Neural cell (in vitro differentiated cells): ENCODE measurements around the gene ARHGEF11. TPM values are rescaled to one million over a fixed set of nuclear protein-coding genes. Genes with fewer than 3 reads are reported as not detected.
"Not testable (repeated sequence)": the region's sequence is repeated elsewhere in the genome, so short reads cannot be mapped to it uniquely, and the experiment has no call there.

Source experiments
- H2AFZ ChIP-seq: fragments of 200-600, 300-800 bp; sonication (generic), shearing (Covaris generic); 2 replicates; pipeline ENCODE4 v1.6.0; 2014; ENCODE audit warnings: low read depth, mild to moderate bottlenecking, antibody characterized with exemption, low read length, moderate library complexity
- H3F3A ChIP-seq: fragments of 200-600 bp; shearing (Covaris generic); 2 replicates; pipeline ENCODE4 v1.6.1; 2016; ENCODE audit warnings: mild to moderate bottlenecking, moderate library complexity, mixed read lengths, antibody characterized with exemption, low read length; ENCODE audit not compliant: insufficient read depth, poor library complexity, severe bottlenecking
- H3K27ac ChIP-seq: fragments of 200-600, 300-800 bp; sonication (generic), shearing (Covaris generic); 2 replicates; pipeline ENCODE4 v1.5.1; 2014; ENCODE audit warnings: mild to moderate bottlenecking, low read length, moderate library complexity
- H3K27me3 ChIP-seq: fragments of 300-800, 200-600 bp; sonication (generic), shearing (Covaris generic); 2 replicates; pipeline ENCODE4 v1.6.0; 2014; ENCODE audit warnings: mild to moderate bottlenecking, low read depth, low read length, moderate library complexity; ENCODE audit not compliant: insufficient read depth
- H3K36me3 ChIP-seq: fragments of 300-800, 200-600 bp; sonication (generic), shearing (Covaris generic); 2 replicates; pipeline ENCODE4 v1.5.1; 2014; ENCODE audit warnings: mild to moderate bottlenecking, antibody characterized with exemption, low read length, moderate library complexity; ENCODE audit not compliant: insufficient read depth
- H3K4me2 ChIP-seq: fragments of 300-800, 200-600 bp; sonication (generic), shearing (Covaris generic); 2 replicates; pipeline ENCODE4 v1.6.0; 2014; ENCODE audit warnings: mild to moderate bottlenecking, low read length
- H3K4me3 ChIP-seq: fragments of 300-800, 200-600 bp; sonication (generic), shearing (Covaris generic); 2 replicates; pipeline ENCODE4 v1.5.1; 2014; ENCODE audit warnings: mild to moderate bottlenecking, low read length, moderate library complexity
- H3K79me2 ChIP-seq: fragments of 200-600 bp; shearing (Covaris generic); replicated peaks from 2 replicates; pipeline ENCODE4 v1.6.0; 2014; ENCODE audit warnings: mild to moderate bottlenecking, low read length, moderate library complexity; ENCODE audit not compliant: insufficient read depth
- H3K9ac ChIP-seq: fragments of 300-800, 200-600 bp; sonication (generic), shearing (Covaris generic); 2 replicates; pipeline ENCODE4 v1.6.1; 2016; ENCODE audit warnings: mild to moderate bottlenecking, low read length, mixed read lengths
- H3K9me2 ChIP-seq: fragments of 200-600 bp; shearing (Covaris generic); 2 replicates; pipeline ENCODE4 v1.6.1; 2016; ENCODE audit warnings: mild to moderate bottlenecking, low read length, mixed read lengths; ENCODE audit not compliant: insufficient read depth
- H3K9me3 ChIP-seq: fragments of 200-600, 300-800 bp; sonication (generic), shearing (Covaris generic); 2 replicates; pipeline ENCODE4 v1.6.1; 2016; ENCODE audit warnings: mild to moderate bottlenecking, mixed run types, low read length, moderate library complexity, mixed read lengths
- H4K20me1 ChIP-seq: fragments of 200-600 bp; shearing (Covaris generic); 2 replicates; pipeline ENCODE4 v1.6.1; 2016; ENCODE audit warnings: mild to moderate bottlenecking, mixed run types; ENCODE audit not compliant: insufficient read depth
- CTCF ChIP-seq: fragments of 450-650 bp; IDR thresholded peaks from 2 replicates; pipeline ENCODE4 v1.5.1; 2014; ENCODE audit warnings: antibody characterized with exemption, mild to moderate bottlenecking, moderate library complexity; ENCODE audit not compliant: poor library complexity, severe bottlenecking
- EP300 ChIP-seq: fragments of 450-650 bp; conservative IDR thresholded peaks from 2 replicates; pipeline ENCODE4 v1.6.1; 2014; ENCODE audit warnings: antibody characterized with exemption, mild to moderate bottlenecking, moderate library complexity; ENCODE audit not compliant: poor library complexity, severe bottlenecking
- EZH2 ChIP-seq: fragments of 200-600, 300-800 bp; shearing (Covaris generic), sonication (generic); IDR thresholded peaks from 2 replicates; pipeline ENCODE4 v1.6.1; 2014; ENCODE audit warnings: antibody characterized with exemption, low read length, borderline replicate concordance, mild to moderate bottlenecking; ENCODE audit not compliant: insufficient read depth, poor library complexity, severe bottlenecking
- MXI1 ChIP-seq: fragments of 450-650 bp; conservative IDR thresholded peaks from 2 replicates; pipeline ENCODE4 v1.6.1; 2014; ENCODE audit warnings: antibody characterized with exemption, mild to moderate bottlenecking; ENCODE audit not compliant: poor library complexity, severe bottlenecking
- POLR2AphosphoS5 ChIP-seq: IDR thresholded peaks from 2 replicates; pipeline ENCODE4 v1.6.1; 2012
- RAD21 ChIP-seq: fragments of 450-650 bp; conservative IDR thresholded peaks from 2 replicates; pipeline ENCODE4 v1.6.1; 2014; ENCODE audit warnings: antibody characterized with exemption, mild to moderate bottlenecking, moderate library complexity
- SMC3 ChIP-seq: fragments of 450-650 bp; conservative IDR thresholded peaks from 2 replicates; pipeline ENCODE4 v1.6.1; 2014; ENCODE audit warnings: antibody characterized with exemption, mild to moderate bottlenecking, moderate library complexity; ENCODE audit not compliant: poor library complexity
- polyA plus RNA-seq: library from polyadenylated mRNA; depleted of rRNA; stranded (reverse); fragments of >200 nt; gene quantifications from 2 replicates; pipeline ENCODE4 v1.2.3, GENCODE V29; 2014

The ARHGEF11 gene
- polyA plus RNA-seq, 1 donor from 2014 or later: 33.2 TPM

DNA sequence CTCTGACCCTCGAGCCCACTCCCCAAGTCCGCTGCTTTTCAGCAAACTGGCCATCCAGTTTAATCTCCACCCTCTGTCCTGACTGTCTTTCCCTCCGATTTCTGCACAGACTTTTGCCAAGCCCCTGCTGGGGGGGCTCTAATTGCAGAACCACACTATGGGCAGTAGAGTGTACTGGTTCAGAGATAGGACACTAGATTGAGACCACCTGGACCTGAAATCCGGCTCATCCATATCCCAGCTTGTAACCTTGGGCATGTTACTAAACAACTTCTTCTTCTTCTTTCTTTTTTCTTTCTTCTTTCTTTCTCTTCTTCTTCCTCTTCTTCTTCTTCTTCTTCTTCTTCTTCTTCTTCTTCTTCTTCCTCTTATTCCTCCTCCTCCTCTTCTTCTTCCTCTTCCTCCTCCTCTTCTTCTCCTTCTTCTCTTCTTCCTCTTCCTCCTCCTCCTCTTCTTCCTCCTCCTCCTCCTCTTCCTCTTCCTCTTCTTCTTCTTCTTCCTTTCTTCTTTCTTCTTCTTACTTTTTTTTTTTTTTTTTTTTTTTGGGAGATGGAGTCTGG is 117.4 kb downstream of the ARHGEF11 start:
- Histone ChIP-seq H2AFZ (no peak overlapping the region), H4K20me1 (no peaks in the 10 kb centered on the region), H3K9me2 (no peaks in the 10 kb centered on the region), H3K9ac (no peak overlapping the region), H3K9me3 (no peaks in the 10 kb centered on the region), H3F3A (no peaks in the 10 kb centered on the region), H3K36me3 (no peaks in the 10 kb centered on the region), H3K79me2 (no peaks in the 10 kb centered on the region), H3K27ac (no peak overlapping the region), H3K4me3 (peak overlapping the region; percentile 66), H3K27me3 (peaks cover 57% of the 10 kb centered on the region), H3K4me2 (no peak overlapping the region)
- peak; percentile 46 for TF ChIP-seq CTCF
- no peak for TF ChIP-seq MXI1
- peak; percentile 43 for TF ChIP-seq SMC3

GRCh38 chr1:156927215-156928042 is 118.1 kb downstream of the ARHGEF11 start:
- Histone ChIP-seq H2AFZ (no peak overlapping the region), H3K9me2 (no peaks in the 10 kb centered on the region), H3K4me3 (peak overlapping the region; percentile 66)

GRCh38 chr1:156926695-156927094 is 118.8 kb downstream of the ARHGEF11 start:
- not testable (repeated sequence) for H3K9ac ChIP-seq, H3K4me3 ChIP-seq, H3K9me3 ChIP-seq, H3K27ac ChIP-seq, H3K4me2 ChIP-seq, H2AFZ ChIP-seq, H3K79me2 ChIP-seq, H3K36me3 ChIP-seq, H3F3A ChIP-seq, H4K20me1 ChIP-seq, H3K9me2 ChIP-seq
- peaks cover 71% of the 10 kb centered on the region for H3K27me3 ChIP-seq

More at GRCh38 chr1:156927215-156928042, 118.1 kb downstream of the ARHGEF11 start:
- H3K79me2 ChIP-seq: no peaks in the 10 kb centered on the region
- H3K4me2 ChIP-seq: no peak overlapping the region
- no peaks in the 10 kb centered on the region for H3K36me3 ChIP-seq
- H3K27ac ChIP-seq: no peak overlapping the region
- peaks cover 63% of the 10 kb centered on the region for H3K27me3 ChIP-seq
- H4K20me1 ChIP-seq: no peaks in the 10 kb centered on the region
- H3F3A ChIP-seq: no peaks in the 10 kb centered on the region
- peak; percentile 81 for TF ChIP-seq CTCF
- peak; percentile 80 for TF ChIP-seq SMC3
- peak; percentile 18 for TF ChIP-seq POLR2AphosphoS5
- TF ChIP-seq EP300: no peak
- TF ChIP-seq RAD21: peak; percentile 78
- TF ChIP-seq EZH2: no peak
- H3K9me3 ChIP-seq: no peaks in the 10 kb centered on the region
- H3K9ac ChIP-seq: peak overlapping the region; percentile 42
